K562 (cell line): ENCODE results near the gene CRYBA4. TPM values are rescaled to one million over a fixed set of nuclear protein-coding genes. Genes with fewer than 3 reads are reported as not detected.

Source experiments
- ATAC-seq: fragments of 200-7000 bp; cut with Tn5 transposase; 3 replicates; pipeline ENCODE4 v1.9.1; 2020; ENCODE audit warnings: moderate library complexity
- BruUV-seq: library from RNA; stranded (reverse); fragments of 400-500 nt; replicated peaks from 2 replicates; lab custom pipeline; 2021; lab: Mats Ljungman, UMichigan
- CTCF ChIA-PET: fragments of 300-600 bp; formaldehyde crosslinking; extraction: SDS; loops from one replicate; lab custom pipeline; 2021; ENCODE audit warnings: low intra/inter-chr PET ratio; lab: Yijun Ruan, JAX
- POLR2A ChIA-PET: fragments of 300-600, 350-650 bp; sonication (Branson Sonifier 250); formaldehyde crosslinking; extraction: SDS; loops from one replicate; lab custom pipeline; 2021; ENCODE audit warnings: antibody characterized with exemption, inconsistent platforms; lab: Yijun Ruan, JAX
- DNase-seq, 4 experiments: peaks; one replicate each; pipeline versions ENCODE4 v3.0.0 to v3.0.0-alpha.2; 2011 to 2018; ENCODE audit warnings: low spot score in 3 of 4, mixed read lengths in 3 of 4; ENCODE audit errors: extremely low read depth in 1 of 4
- FAIRE-seq: peaks from 2 replicates; lab custom pipeline; 2011; peaks lifted over from hg19 to GRCh38; lab: Jason Lieb, UNC
- H2AFZ ChIP-seq: 2 replicates; pipeline ENCODE4 v1.6.0; 2011; ENCODE audit warnings: low read depth, low read length, control low read depth, inconsistent platforms
- H3K27ac ChIP-seq: fragments of 200-600 bp; 3 replicates; pipeline ENCODE4 v1.8.0; 2011; ENCODE audit warnings: low read depth, mild to moderate bottlenecking, control low read depth, inconsistent platforms, low read length, moderate library complexity, mixed read lengths; ENCODE audit errors: extremely low read depth
- H3K27me3 ChIP-seq, 2 experiments: fragments of 300-600 bp in 1 of 2; 2 replicates in 1 of 2; 3 replicates in 1 of 2; pipeline versions ENCODE4 v1.6.0 to v1.8.0; 2011; ENCODE audit warnings: inconsistent platforms in 2 of 2, low read length in 2 of 2, mild to moderate bottlenecking in 1 of 2, mixed read lengths in 1 of 2, moderate library complexity in 1 of 2; ENCODE audit not compliant: control insufficient read depth in 2 of 2, insufficient read depth in 2 of 2
- H3K36me3 ChIP-seq: fragments of 300-600 bp; 3 replicates; pipeline ENCODE4 v1.8.0; 2011; ENCODE audit warnings: mild to moderate bottlenecking, low read length, inconsistent platforms; ENCODE audit not compliant: control insufficient read depth, insufficient read depth
- H3K4me1 ChIP-seq, 2 experiments: fragments of 200-600 bp in 1 of 2; replicated peaks in 1 of 2; 2 replicates in 1 of 2; 3 replicates in 1 of 2; pipeline versions ENCODE4 v1.5.1 to v1.8.0; 2011; ENCODE audit warnings: inconsistent platforms in 2 of 2, low read length in 2 of 2, mild to moderate bottlenecking in 1 of 2, mixed read lengths in 1 of 2, moderate library complexity in 1 of 2; ENCODE audit not compliant: control insufficient read depth in 2 of 2, insufficient read depth in 2 of 2
- H3K4me2 ChIP-seq: 2 replicates; pipeline ENCODE4 v1.6.1; 2011; ENCODE audit warnings: low read length, control low read depth, inconsistent platforms, mixed read lengths; ENCODE audit not compliant: insufficient read depth
- H3K4me3 ChIP-seq: fragments of 200-600 bp; sonication (generic), shearing (Covaris generic); 2 replicates; pipeline ENCODE4 v1.5.1; 2016; ENCODE audit warnings: control low read depth, inconsistent platforms
- H3K79me2 ChIP-seq: fragments of 200-600 bp; 3 replicates; pipeline ENCODE4 v1.8.0; 2011; ENCODE audit warnings: low read length, inconsistent platforms; ENCODE audit not compliant: control insufficient read depth, insufficient read depth
- H3K9ac ChIP-seq, 2 experiments: 2 replicates each; pipeline versions ENCODE4 v1.6.0 to v1.6.1; 2011; ENCODE audit warnings: low read depth in 2 of 2, low read length in 2 of 2, control low read depth in 1 of 2, inconsistent platforms in 1 of 2, mild to moderate bottlenecking in 1 of 2, mixed read lengths in 1 of 2; ENCODE audit not compliant: insufficient read depth in 1 of 2
- H3K9me1 ChIP-seq: one replicate; pipeline ENCODE4 v1.6.0; 2011; ENCODE audit warnings: inconsistent platforms, mild to moderate bottlenecking, low read length, moderate library complexity; ENCODE audit not compliant: control insufficient read depth, insufficient read depth
- H3K9me3 ChIP-seq: replicated peaks from 2 replicates; pipeline ENCODE4 v1.5.1; 2011; ENCODE audit warnings: low read depth, low read length, inconsistent platforms; ENCODE audit not compliant: control insufficient read depth, insufficient read depth
- H4K20me1 ChIP-seq: replicated peaks from 2 replicates; pipeline ENCODE4 v1.6.1; 2011; ENCODE audit warnings: low read length, inconsistent platforms, mixed read lengths; ENCODE audit not compliant: control insufficient read depth, insufficient read depth
- ARID1B ChIP-seq: fragments of 450-650 bp; IDR thresholded peaks from 2 replicates; pipeline ENCODE4 v1.6.1; 2016; ENCODE audit warnings: antibody characterized with exemption, mild to moderate bottlenecking, inconsistent platforms
- DMBX1 ChIP-seq: fragments of 250-450 bp; sonication (Bioruptor Pico); IDR thresholded peaks from 2 replicates; pipeline ENCODE4 v1.8.0; 2022; ENCODE audit warnings: inconsistent platforms, mild to moderate bottlenecking, moderate library complexity, borderline replicate concordance
- JUND ChIP-seq, 2 experiments: IDR thresholded peaks; 2 replicates in 1 of 2; 3 replicates in 1 of 2; pipeline ENCODE4 v1.6.1; 2011; ENCODE audit warnings: borderline replicate concordance in 2 of 2, low read depth in 2 of 2, low read length in 2 of 2, improper control_type of control experiment in 1 of 2, missing biosample characterization in 1 of 2, missing genetic modification characterization in 1 of 2, missing genetic modification reagents in 1 of 2
- KLF16 ChIP-seq: IDR thresholded peaks from 2 replicates; pipeline ENCODE4 v1.6.1; 2016; ENCODE audit warnings: antibody characterized with exemption
- MAFK ChIP-seq: IDR thresholded peaks from 2 replicates; pipeline ENCODE4 v1.6.1; 2011; ENCODE audit warnings: low read length, improper control_type of control experiment
- MIER1 ChIP-seq: fragments of 450-650 bp; IDR thresholded peaks from 2 replicates; pipeline ENCODE4 v1.6.1; 2016; ENCODE audit warnings: antibody characterized with exemption, mild to moderate bottlenecking, low read depth
- RAD21 ChIP-seq, 2 experiments: fragments of 250-450 bp in 1 of 2; fragments of 450-650 bp in 1 of 2; sonication (Bioruptor Pico) in 1 of 2; formaldehyde crosslinking in 1 of 2; IDR thresholded peaks in 1 of 2; conservative IDR thresholded peaks in 1 of 2; 2 replicates each; pipeline versions ENCODE4 v1.4.0 to v1.8.0; 2020 to 2022; ENCODE audit warnings: mild to moderate bottlenecking in 2 of 2, moderate library complexity in 1 of 2
- RFX1 ChIP-seq: fragments of 450-650 bp; IDR thresholded peaks from 2 replicates; pipeline ENCODE4 v1.6.1; 2016; ENCODE audit warnings: mild to moderate bottlenecking, moderate library complexity
- RHOXF2B ChIP-seq: fragments of 250-450 bp; sonication (Bioruptor Pico); conservative IDR thresholded peaks from 2 replicates; pipeline ENCODE4 v1.5.1; 2021
- THRAP3 ChIP-seq: fragments of 450-650 bp; IDR thresholded peaks from 2 replicates; pipeline ENCODE4 v1.6.1; 2016; ENCODE audit warnings: mild to moderate bottlenecking, inconsistent platforms, borderline replicate concordance
- ZNF639 ChIP-seq, 2 experiments: fragments of 200-800 bp in 1 of 2; sonication (Bioruptor generic) in 1 of 2; sonication (generic) in 1 of 2; formaldehyde crosslinking in 1 of 2; IDR thresholded peaks in 1 of 2; conservative IDR thresholded peaks in 1 of 2; 2 replicates each; pipeline versions ENCODE4 v1.5.0 to v1.6.1; 2016 to 2020; ENCODE audit warnings: missing compliant biosample characterization in 1 of 2, missing genetic modification characterization in 1 of 2, missing genetic modification reagents in 1 of 2
- WGBS: fragments of 100-300 bp; shearing (Covaris generic); methylation state at CpG from one replicate; pipeline ENCODE4 v1.1.6; 2016; ENCODE audit warnings: low coverage, mixed read lengths; ENCODE audit not compliant: insufficient coverage; ENCODE audit errors: missing lambda C conversion rate; 5-methylcytosine and 5-hydroxymethylcytosine counted together
- in situ Hi-C: fragments of 300-500 bp; cut with MboI; formaldehyde crosslinking; loops from 4 replicates; pipeline ENCODE4 v1.15.0; 2018; ENCODE audit warnings: inconsistent platforms, mixed read lengths
- intact Hi-C: fragments of 100-400 bp; cut with micrococcal nuclease; formaldehyde crosslinking; loops from 2 replicates; pipeline ENCODE4 v1.14.2; 2022
- polyA plus RNA-seq, 8 experiments: library from polyadenylated mRNA; depleted of rRNA in 4 of 8; stranded (reverse) in 5 of 8; unstranded in 3 of 8; fragments of >200 nt; fragmentation: Nextera tagmentation in 2 of 8; fragmentation: Illumina TruSeq in 1 of 8; extraction: Ambion mirVana in 2 of 8; extraction: Trizol in 1 of 8; gene quantifications; 2 replicates each; pipeline versions ENCODE4 v1.2.1 to v1.2.3, GENCODE V29; 2011 to 2014; ENCODE audit warnings: inconsistent platforms in 1 of 8, missing spikeins in 1 of 8
- total RNA-seq, 7 experiments: library from RNA; depleted of rRNA in 6 of 7; stranded (reverse); fragments of >200 nt in 6 of 7; fragmentation: Illumina TruSeq in 2 of 7; extraction: Trizol in 2 of 7; gene quantifications; 2 replicates each; pipeline versions ENCODE4 v1.2.1 to v1.2.3, GENCODE V29; 2011 to 2021; ENCODE audit warnings: low replicate concordance in 1 of 7
- TF ChIP-seq, protein P1 (sequence below): fragments of 250-450 bp; sonication (Bioruptor Pico); IDR thresholded peaks from 2 replicates; pipeline ENCODE4 v1.5.0; 2021
- TF ChIP-seq, protein P2 (sequence below): fragments of 450-650 bp; IDR thresholded peaks from 2 replicates; pipeline ENCODE4 v1.6.1; 2016; ENCODE audit warnings: borderline replicate concordance

Gene CRYBA4
- total and polyA plus RNA-seq, 9 of the 15 experiments (the other 6 are each of a cell fraction or from before 2014, with no cell fraction given), result 0.59 to 3.3 (median 1.6) TPM

GRCh38 chr22:26586556-26587325, 35.0 kb upstream of the CRYBA4 start (continued):
- TF ChIP-seq ZNF639 (CRISPR knock-in tag; conservative IDR thresholded peaks at IDR 0.05 in 1 of 2, IDR thresholded peaks at IDR 0.05 in 1 of 2) (no peak), DMBX1 (CRISPR knock-in tag) (no peak), RHOXF2B (CRISPR knock-in tag) (no peak), KLF16 (no peak), MIER1 (no peak)
- TF ChIP-seq, all 486 proteins: peak for 10

DNA sequence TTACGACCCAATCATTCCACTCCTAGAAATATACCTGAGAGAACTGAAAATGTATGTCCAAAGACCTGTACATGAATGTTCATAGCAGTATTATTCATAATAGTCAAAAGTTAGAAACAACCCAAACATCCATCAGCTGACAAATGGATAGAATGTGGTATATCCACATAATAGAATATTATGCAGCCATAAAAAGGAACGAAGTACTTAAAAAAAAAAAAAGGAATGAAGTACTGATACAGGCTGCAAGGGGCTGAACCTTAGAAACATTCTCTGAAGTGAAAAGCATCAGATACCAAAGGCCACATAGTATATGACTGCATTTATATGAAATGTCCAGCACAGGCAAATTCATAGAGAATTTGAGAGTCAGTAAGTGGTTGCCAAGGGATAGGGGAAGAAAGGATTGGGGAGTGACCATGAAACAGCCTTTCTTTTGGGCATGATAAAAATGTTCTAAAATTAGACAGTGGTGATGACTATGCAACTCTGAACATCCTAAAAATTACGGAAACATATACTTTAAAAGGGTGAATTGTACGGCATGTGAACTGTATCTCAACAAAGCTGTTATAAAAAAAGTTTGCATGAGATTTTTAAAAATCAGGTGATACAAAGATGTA, 33.7 kb upstream of the CRYBA4 start:
- POLR2A ChIA-PET, result no interaction called here
- Histone ChIP-seq H2AFZ (no peak overlapping the region), H3K79me2 (peaks cover 71% of the 10 kb centered on the region), H4K20me1 (peaks cover 11% of the 10 kb centered on the region; the same call in 1 of the 2 replicates), H3K27me3 (no peaks in the 10 kb centered on the region), H3K4me3 (peak overlapping the region; percentile 93), H3K36me3 (peaks cover 48% of the 10 kb centered on the region), H3K9me1 (no peaks in the 10 kb centered on the region), H3K27ac (peak overlapping the region; percentile 88), H3K4me1 (peaks cover 24 to 31% of the 10 kb centered on the region in 2 experiments), H3K4me2 (peak overlapping the region; percentile 97), H3K9ac (peak overlapping the region in 1 of 2 experiments; percentile 78; a peak in 2 of 4 replicates), H3K9me3 (no peaks in the 10 kb centered on the region)
- ATAC-seq (peak; percentile 13; the same call in 2 of the 3 replicates), DNase-seq (peak in 1 of 4 experiments; percentile 54), FAIRE-seq (peak; percentile 74)
- CTCF ChIA-PET, result no interaction called here
- WGBS, result 30% methylated on average over 3 of the region's 4 CpGs
- TSS peak; percentile 50 for BruUV-seq
- in situ Hi-C loops (no loop called here), intact Hi-C loops (loop anchor here (10.0 kb wide), 1 partner anchor 103 kb away; the partner anchor contains the start of genes HPS4 and SRRD)
- TF ChIP-seq RFX1, result peak; percentile 72
- TF ChIP-seq MAFK, result peak; percentile 74; the same call in 1 of the 2 replicates
- TF ChIP-seq, protein P1, sequence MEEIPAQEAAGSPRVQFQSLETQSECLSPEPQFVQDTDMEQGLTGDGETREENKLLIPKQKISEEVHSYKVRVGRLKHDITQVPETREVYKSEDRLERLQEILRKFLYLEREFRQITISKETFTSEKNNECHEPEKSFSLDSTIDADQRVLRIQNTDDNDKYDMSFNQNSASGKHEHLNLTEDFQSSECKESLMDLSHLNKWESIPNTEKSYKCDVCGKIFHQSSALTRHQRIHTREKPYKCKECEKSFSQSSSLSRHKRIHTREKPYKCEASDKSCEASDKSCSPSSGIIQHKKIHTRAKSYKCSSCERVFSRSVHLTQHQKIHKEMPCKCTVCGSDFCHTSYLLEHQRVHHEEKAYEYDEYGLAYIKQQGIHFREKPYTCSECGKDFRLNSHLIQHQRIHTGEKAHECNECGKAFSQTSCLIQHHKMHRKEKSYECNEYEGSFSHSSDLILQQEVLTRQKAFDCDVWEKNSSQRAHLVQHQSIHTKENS (CRISPR knock-in tag), result no peak
- peak; percentile 44 for TF ChIP-seq ARID1B
- peak; percentile 11; the same call in 1 of the 2 replicates for TF ChIP-seq JUND (IDR thresholded peaks at IDR 0.05; ENCODE audit: borderline replicate concordance, low read depth, low read length)
- TF ChIP-seq JUND (tag; IDR thresholded peaks at IDR 0.05; ENCODE audit: borderline replicate concordance, low read depth, low read length), result no peak; the same call in 2 of the 3 replicates
- TF ChIP-seq THRAP3, result no peak
- TF ChIP-seq, protein P2, sequence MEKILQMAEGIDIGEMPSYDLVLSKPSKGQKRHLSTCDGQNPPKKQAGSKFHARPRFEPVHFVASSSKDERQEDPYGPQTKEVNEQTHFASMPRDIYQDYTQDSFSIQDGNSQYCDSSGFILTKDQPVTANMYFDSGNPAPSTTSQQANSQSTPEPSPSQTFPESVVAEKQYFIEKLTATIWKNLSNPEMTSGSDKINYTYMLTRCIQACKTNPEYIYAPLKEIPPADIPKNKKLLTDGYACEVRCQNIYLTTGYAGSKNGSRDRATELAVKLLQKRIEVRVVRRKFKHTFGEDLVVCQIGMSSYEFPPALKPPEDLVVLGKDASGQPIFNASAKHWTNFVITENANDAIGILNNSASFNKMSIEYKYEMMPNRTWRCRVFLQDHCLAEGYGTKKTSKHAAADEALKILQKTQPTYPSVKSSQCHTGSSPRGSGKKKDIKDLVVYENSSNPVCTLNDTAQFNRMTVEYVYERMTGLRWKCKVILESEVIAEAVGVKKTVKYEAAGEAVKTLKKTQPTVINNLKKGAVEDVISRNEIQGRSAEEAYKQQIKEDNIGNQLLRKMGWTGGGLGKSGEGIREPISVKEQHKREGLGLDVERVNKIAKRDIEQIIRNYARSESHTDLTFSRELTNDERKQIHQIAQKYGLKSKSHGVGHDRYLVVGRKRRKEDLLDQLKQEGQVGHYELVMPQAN, result no peak
- no peak for TF ChIP-seq RAD21 (CRISPR knock-in tag; conservative IDR thresholded peaks at IDR 0.05 in 1 of 2, IDR thresholded peaks at IDR 0.05 in 1 of 2)
